MCF 10A (cell line): ENCODE results near the gene TACC3. TPM values are rescaled to one million over a fixed set of nuclear protein-coding genes. Genes with fewer than 3 reads are reported as not detected.

ENCODE experiments used
- BruUV-seq: library from RNA; stranded (reverse); fragments of 400-500 nt; replicated peaks from 2 replicates; lab custom pipeline; 2021; lab: Mats Ljungman, UMichigan
- CTCF ChIA-PET: fragments of 300-600 bp; sonication (Branson Sonifier 250); formaldehyde crosslinking; extraction: SDS; loops from one replicate; lab custom pipeline; 2021; ENCODE audit warnings: antibody characterized with exemption, inconsistent platforms; lab: Yijun Ruan, JAX
- POLR2A ChIA-PET: fragments of 300-600, 350-650 bp; sonication (Branson Sonifier 250); formaldehyde crosslinking; extraction: SDS; loops from one replicate; lab custom pipeline; 2020; ENCODE audit warnings: antibody characterized with exemption, inconsistent platforms; lab: Yijun Ruan, JAX
- DNase-seq: peaks from one replicate; pipeline ENCODE4 v3.0.0-alpha.2; 2018; ENCODE audit not compliant: unreplicated experiment
- H3K27ac Mint-ChIP-seq: one replicate; pipeline ENCODE4 v1.8.0; 2022; ENCODE audit warnings: mild to moderate bottlenecking, low read depth, mixed read lengths; ENCODE audit not compliant: unreplicated experiment
- H3K27me3 Mint-ChIP-seq: one replicate; pipeline ENCODE4 v1.8.0; 2022; ENCODE audit warnings: mixed read lengths; ENCODE audit not compliant: insufficient read depth, unreplicated experiment
- H3K36me3 Mint-ChIP-seq: one replicate; pipeline ENCODE4 v1.8.0; 2022; ENCODE audit warnings: mild to moderate bottlenecking, moderate library complexity, mixed read lengths; ENCODE audit not compliant: insufficient read depth, unreplicated experiment
- H3K4me1 Mint-ChIP-seq: one replicate; pipeline ENCODE4 v1.8.0; 2022; ENCODE audit warnings: mixed read lengths; ENCODE audit not compliant: insufficient read depth, unreplicated experiment
- H3K4me3 Mint-ChIP-seq: one replicate; pipeline ENCODE4 v1.8.0; 2022; ENCODE audit warnings: mild to moderate bottlenecking, moderate library complexity, mixed read lengths; ENCODE audit not compliant: unreplicated experiment
- H3K9me3 Mint-ChIP-seq: one replicate; pipeline ENCODE4 v1.8.0; 2022; ENCODE audit warnings: mixed read lengths; ENCODE audit not compliant: unreplicated experiment
- intact Hi-C: fragments of 100-400 bp; cut with micrococcal nuclease; formaldehyde crosslinking; loops from 2 replicates; pipeline ENCODE4 v1.14.1; 2022
- total RNA-seq: library from RNA; stranded (reverse); gene quantifications from 2 replicates; pipeline ENCODE4 v1.2.3, GENCODE V29; 2022
- TF ChIP-seq, protein P1 (sequence below): fragments of 200-600 bp; IDR thresholded peaks from one replicate; pipeline ENCODE4 v1.8.0; 2022; ENCODE audit warnings: antibody characterized with exemption, mild to moderate bottlenecking; ENCODE audit not compliant: unreplicated experiment

Gene TACC3
- total RNA-seq, 1 experiment from 2014 or later = 69.8 TPM

DNA sequence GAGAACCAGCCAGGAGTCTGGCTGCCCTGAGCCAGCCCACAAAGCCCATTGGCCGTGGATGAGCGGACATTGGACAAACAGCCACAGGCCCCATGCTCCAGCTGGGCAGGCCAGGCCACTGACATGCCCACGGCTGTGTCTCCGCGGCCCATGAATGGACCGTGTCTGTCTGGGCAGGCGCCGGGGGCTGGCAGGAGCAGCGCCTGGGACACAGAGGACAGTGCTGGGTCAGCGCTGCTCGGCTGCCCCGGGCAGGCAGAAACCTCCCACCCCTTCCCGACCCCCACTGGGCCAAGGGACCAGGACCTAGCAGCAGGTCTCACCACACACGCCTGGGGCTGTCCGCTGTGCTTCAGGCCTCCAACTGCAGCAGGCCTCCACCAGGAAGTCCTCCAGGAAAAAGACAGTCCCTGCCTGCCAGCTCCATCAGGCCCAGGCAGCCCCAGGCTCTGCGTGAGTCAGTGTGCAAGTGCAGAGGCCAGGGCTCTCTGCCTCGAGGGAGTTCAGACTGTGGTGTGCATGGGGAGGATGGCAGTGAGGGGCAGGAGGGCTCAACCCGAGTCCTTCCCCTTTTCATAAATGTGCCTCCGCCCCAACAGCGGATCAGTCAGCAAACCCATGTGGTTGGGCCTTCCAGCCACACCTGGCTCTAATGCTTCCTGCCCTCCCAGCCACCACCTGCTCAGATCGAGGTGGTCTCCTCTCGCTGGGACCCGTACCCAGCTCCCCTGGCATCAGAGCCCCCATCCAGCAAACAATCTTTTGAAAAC is 54.6 kb downstream of the TACC3 start:
- peak; percentile 37 for DNase-seq
- intact Hi-C loops = no loop called here
- ChIA-PET POLR2A (no interaction called here), CTCF (no interaction called here)
- Mint-ChIP-seq H3K4me1 (peaks cover 6% of the 10 kb centered on the region), H3K36me3 (no peaks in the 10 kb centered on the region), H3K4me3 (no peak overlapping the region), H3K27ac (no peak overlapping the region), H3K9me3 (no peaks in the 10 kb centered on the region), H3K27me3 (no peaks in the 10 kb centered on the region)
- no TSS peak for BruUV-seq
- TF ChIP-seq, protein P1, sequence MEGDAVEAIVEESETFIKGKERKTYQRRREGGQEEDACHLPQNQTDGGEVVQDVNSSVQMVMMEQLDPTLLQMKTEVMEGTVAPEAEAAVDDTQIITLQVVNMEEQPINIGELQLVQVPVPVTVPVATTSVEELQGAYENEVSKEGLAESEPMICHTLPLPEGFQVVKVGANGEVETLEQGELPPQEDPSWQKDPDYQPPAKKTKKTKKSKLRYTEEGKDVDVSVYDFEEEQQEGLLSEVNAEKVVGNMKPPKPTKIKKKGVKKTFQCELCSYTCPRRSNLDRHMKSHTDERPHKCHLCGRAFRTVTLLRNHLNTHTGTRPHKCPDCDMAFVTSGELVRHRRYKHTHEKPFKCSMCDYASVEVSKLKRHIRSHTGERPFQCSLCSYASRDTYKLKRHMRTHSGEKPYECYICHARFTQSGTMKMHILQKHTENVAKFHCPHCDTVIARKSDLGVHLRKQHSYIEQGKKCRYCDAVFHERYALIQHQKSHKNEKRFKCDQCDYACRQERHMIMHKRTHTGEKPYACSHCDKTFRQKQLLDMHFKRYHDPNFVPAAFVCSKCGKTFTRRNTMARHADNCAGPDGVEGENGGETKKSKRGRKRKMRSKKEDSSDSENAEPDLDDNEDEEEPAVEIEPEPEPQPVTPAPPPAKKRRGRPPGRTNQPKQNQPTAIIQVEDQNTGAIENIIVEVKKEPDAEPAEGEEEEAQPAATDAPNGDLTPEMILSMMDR = no peak

DNA sequence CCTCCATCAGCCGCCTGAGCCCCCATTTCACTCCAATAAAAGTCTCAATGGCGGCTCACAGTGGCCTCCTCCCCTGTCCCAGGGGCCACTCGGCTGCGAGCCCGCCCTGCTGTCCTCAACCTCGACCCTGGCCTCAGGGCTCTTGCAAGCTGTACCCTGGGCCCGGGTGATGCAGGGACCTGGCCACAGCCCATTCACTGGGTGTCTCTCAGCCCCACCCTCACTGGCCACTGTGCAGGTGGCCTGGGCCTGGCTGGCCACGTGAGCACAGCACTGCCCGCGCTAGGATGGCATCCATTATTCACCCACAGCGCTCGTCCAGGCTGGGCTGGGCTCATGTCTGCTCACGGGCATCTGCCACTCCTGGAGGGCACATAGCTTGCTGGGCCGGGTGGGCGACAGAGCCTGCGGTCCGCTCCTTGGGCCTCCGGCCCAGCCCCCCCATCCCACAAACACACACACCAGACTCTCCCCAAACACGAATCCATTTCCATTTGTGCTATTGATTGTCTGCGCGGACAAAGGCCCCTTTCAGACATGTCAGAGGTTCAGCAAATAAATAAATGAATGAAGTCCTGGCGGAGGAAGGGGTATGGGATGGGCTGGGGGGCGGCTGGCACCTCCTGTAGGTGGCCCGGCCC is 55.3 kb downstream of the TACC3 start:
- ChIA-PET CTCF (interaction anchor here (0.7 to 1.0 kb wide), 2 partner anchors 24 to 29 kb away, joined by 3 to 4 read pairs; no protein-coding TSS in a partner anchor), POLR2A (interaction anchor here (1.0 kb wide), 1 partner anchor 33 kb away, joined by 3 read pairs; no protein-coding TSS in a partner anchor)
- DNase-seq = no peak

DNA sequence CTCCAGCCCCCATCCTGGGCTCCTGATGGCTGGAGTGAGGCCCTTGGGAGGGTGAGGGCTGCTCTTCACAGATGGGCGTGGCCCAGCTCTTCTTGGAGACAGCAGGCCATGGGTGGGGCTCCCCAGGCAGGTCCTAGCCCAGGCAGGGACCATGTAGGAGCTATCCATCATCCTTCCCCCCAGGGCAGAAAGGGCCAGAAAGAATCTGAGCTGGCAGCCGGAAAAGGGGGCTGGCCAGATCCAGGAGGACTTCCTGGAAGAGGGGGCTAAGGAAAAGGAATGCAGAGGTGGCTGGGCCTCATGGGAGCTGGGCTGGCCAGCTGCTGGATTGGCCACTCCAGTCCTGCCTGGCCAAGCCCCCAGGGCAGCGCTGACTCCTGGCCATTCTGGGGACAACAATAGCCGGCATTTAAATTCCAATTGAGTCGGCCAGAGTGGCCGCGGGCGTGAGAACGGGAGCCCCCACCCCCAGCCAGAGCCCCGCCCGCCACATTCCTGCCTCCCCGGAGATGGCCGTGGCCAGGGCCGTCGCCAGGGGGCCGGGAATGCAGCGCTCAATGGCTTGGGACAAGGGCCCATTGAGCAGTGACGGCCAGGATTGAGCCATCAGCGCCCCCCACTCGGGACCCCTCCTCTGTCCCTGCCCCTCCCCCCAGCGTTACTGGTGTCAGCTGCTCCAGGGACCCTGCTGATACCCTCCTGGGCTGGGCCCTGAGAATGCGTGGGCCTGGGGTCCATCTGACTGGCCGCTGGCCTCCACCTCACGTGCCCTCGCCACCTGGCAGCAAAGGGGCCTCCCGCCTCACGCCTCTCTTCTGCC is 56.7 kb downstream of the TACC3 start:
- H3K4me3 Mint-ChIP-seq = no peak overlapping the region
- H3K27ac Mint-ChIP-seq = no peak overlapping the region
- H3K4me1 Mint-ChIP-seq = peaks cover 6% of the 10 kb centered on the region
- BruUV-seq = no TSS peak
- POLR2A ChIA-PET = interaction anchor here (0.6 to 1.2 kb wide), 5 partner anchors 12 to 94 kb away, joined by 3 to 5 read pairs (median 3); partner anchors contain the start of gene SLBP
- no peaks in the 10 kb centered on the region for H3K9me3 Mint-ChIP-seq
- no peaks in the 10 kb centered on the region for H3K36me3 Mint-ChIP-seq
- no peaks in the 10 kb centered on the region for H3K27me3 Mint-ChIP-seq
- intact Hi-C loops = no loop called here
- TF ChIP-seq, protein P1 = no peak
- DNase-seq = peak; percentile 62
- CTCF ChIA-PET = interaction anchor here (0.6 to 1.0 kb wide), 3 partner anchors 26 to 109 kb away, joined by 3 to 4 read pairs (median 3); no protein-coding TSS in a partner anchor

More for the DNA sequence above, 55.3 kb downstream of the TACC3 start:
- intact Hi-C loops = no loop called here
- H3K27me3 Mint-ChIP-seq = no peaks in the 10 kb centered on the region
- BruUV-seq = no TSS peak
- no peak overlapping the region for H3K4me3 Mint-ChIP-seq
- H3K4me1 Mint-ChIP-seq = peaks cover 6% of the 10 kb centered on the region
- no peaks in the 10 kb centered on the region for H3K9me3 Mint-ChIP-seq
- H3K36me3 Mint-ChIP-seq = no peaks in the 10 kb centered on the region
- TF ChIP-seq, protein P1 = no peak
- no peak overlapping the region for H3K27ac Mint-ChIP-seq
